Loucy (cell line): ENCODE measurements around the gene HUS1.

Experiments used
- H2AFZ ChIP-seq: fragments of 200-600 bp; sonication (generic); 2 replicates; pipeline ENCODE4 v1.6.0; 2016; ENCODE audit warnings: antibody characterized with exemption, mild to moderate bottlenecking, low read length, moderate library complexity
- H3F3A ChIP-seq: fragments of 200-600 bp; 2 replicates; pipeline ENCODE4 v1.6.0; 2016; ENCODE audit warnings: antibody characterized with exemption, low read depth, mild to moderate bottlenecking
- H3K27me3 ChIP-seq: fragments of 200-600 bp; sonication (generic); 2 replicates; pipeline ENCODE4 v1.6.1; 2014; ENCODE audit warnings: low read length, mild to moderate bottlenecking; ENCODE audit not compliant: insufficient read depth, poor library complexity, severe bottlenecking
- H3K36me3 ChIP-seq: fragments of 200-600 bp; sonication (generic); 2 replicates; pipeline ENCODE4 v1.6.1; 2016; ENCODE audit warnings: low read length; ENCODE audit not compliant: insufficient read depth
- H3K4me1 ChIP-seq: fragments of 200-600 bp; sonication (generic); 2 replicates; pipeline ENCODE4 v1.5.1; 2014; ENCODE audit warnings: low read length, mild to moderate bottlenecking; ENCODE audit not compliant: insufficient read depth, poor library complexity, severe bottlenecking
- H3K4me2 ChIP-seq: fragments of 200-600 bp; sonication (generic); 2 replicates; pipeline ENCODE4 v1.6.0; 2014; ENCODE audit warnings: antibody characterized with exemption, low read length, low read depth, mild to moderate bottlenecking; ENCODE audit not compliant: poor library complexity, severe bottlenecking
- H3K4me3 ChIP-seq: fragments of 200-600 bp; sonication (generic); 2 replicates; pipeline ENCODE4 v1.5.1; 2014; ENCODE audit warnings: low read length, mild to moderate bottlenecking, mixed read lengths; ENCODE audit not compliant: poor library complexity, severe bottlenecking
- H3K79me2 ChIP-seq: fragments of 200-600 bp; sonication (generic); 2 replicates; pipeline ENCODE4 v1.6.1; 2014; ENCODE audit warnings: low read length; ENCODE audit not compliant: insufficient read depth
- H3K9ac ChIP-seq: fragments of 200-600 bp; sonication (generic); 2 replicates; pipeline ENCODE4 v1.6.0; 2014; ENCODE audit warnings: mild to moderate bottlenecking, low read depth, low read length, moderate library complexity; ENCODE audit not compliant: poor library complexity, severe bottlenecking
- H3K9me2 ChIP-seq: fragments of 200-600 bp; sonication (generic); replicated peaks from 2 replicates; pipeline ENCODE4 v1.6.1; 2016; ENCODE audit warnings: low read depth, low read length, mixed read lengths
- H3K9me3 ChIP-seq: fragments of 200-600 bp; sonication (generic); 2 replicates; pipeline ENCODE4 v1.6.1; 2014; ENCODE audit warnings: mild to moderate bottlenecking, antibody characterized with exemption, low read length, low read depth; ENCODE audit not compliant: insufficient read depth
- H4K20me1 ChIP-seq: fragments of 200-600 bp; sonication (generic); 2 replicates; pipeline ENCODE4 v1.6.0; 2014; ENCODE audit warnings: antibody characterized with exemption, low read length, mild to moderate bottlenecking; ENCODE audit not compliant: insufficient read depth, poor library complexity, severe bottlenecking
- EZH2phosphoT487 ChIP-seq: fragments of 200-600 bp; IDR thresholded peaks from 2 replicates; pipeline ENCODE4 v1.6.1; 2018; ENCODE audit warnings: antibody characterized with exemption, mild to moderate bottlenecking, moderate library complexity, borderline replicate concordance
- TF ChIP-seq, protein P1 (sequence below): fragments of 200-600 bp; sonication (generic); conservative IDR thresholded peaks from 2 replicates; pipeline ENCODE4 v1.5.1; 2014; ENCODE audit warnings: mild to moderate bottlenecking, antibody characterized with exemption, low read length

Gene HUS1

GRCh38 chr7:47999413-47999812, 20.0 kb upstream of the HUS1 start:
- no peak for TF ChIP-seq EZH2phosphoT487
- TF ChIP-seq, protein P1, sequence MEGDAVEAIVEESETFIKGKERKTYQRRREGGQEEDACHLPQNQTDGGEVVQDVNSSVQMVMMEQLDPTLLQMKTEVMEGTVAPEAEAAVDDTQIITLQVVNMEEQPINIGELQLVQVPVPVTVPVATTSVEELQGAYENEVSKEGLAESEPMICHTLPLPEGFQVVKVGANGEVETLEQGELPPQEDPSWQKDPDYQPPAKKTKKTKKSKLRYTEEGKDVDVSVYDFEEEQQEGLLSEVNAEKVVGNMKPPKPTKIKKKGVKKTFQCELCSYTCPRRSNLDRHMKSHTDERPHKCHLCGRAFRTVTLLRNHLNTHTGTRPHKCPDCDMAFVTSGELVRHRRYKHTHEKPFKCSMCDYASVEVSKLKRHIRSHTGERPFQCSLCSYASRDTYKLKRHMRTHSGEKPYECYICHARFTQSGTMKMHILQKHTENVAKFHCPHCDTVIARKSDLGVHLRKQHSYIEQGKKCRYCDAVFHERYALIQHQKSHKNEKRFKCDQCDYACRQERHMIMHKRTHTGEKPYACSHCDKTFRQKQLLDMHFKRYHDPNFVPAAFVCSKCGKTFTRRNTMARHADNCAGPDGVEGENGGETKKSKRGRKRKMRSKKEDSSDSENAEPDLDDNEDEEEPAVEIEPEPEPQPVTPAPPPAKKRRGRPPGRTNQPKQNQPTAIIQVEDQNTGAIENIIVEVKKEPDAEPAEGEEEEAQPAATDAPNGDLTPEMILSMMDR = no peak
- no peaks in the 10 kb centered on the region for H3K4me1 ChIP-seq
- H3K36me3 ChIP-seq = no peaks in the 10 kb centered on the region
- H3K9ac ChIP-seq = no peak overlapping the region
- no peaks in the 10 kb centered on the region for H3K27me3 ChIP-seq
- H3F3A ChIP-seq = no peaks in the 10 kb centered on the region
- no peaks in the 10 kb centered on the region for H4K20me1 ChIP-seq
- no peaks in the 10 kb centered on the region for H3K9me3 ChIP-seq
- no peak overlapping the region for H3K4me2 ChIP-seq
- H3K79me2 ChIP-seq = no peaks in the 10 kb centered on the region
- no peak overlapping the region for H3K4me3 ChIP-seq
- H3K9me2 ChIP-seq = no peaks in the 10 kb centered on the region
- H2AFZ ChIP-seq = no peak overlapping the region

DNA sequence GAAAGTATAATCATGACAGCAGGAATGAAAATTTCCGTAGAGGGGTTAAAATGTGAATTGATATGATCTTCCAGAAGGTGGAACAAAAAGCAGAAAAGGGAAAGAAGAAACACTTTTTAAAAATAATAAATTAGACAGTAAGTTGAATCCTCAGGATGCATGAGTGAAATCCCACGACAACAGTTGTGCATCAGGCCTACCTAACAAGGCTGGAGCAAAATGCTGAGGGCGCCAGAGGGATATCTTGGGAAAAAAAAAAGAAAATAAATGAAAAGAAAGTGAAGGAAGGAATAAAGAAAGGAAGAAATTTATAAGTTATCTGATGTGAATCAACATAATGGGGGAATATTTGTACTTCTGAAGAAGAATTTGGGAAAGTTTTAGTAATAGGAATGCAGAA, 13.0 kb upstream of the HUS1 start:
- Histone ChIP-seq H3K9me2 (no peaks in the 10 kb centered on the region), H3K4me1 (no peaks in the 10 kb centered on the region), H3K4me3 (no peak overlapping the region), H3K4me2 (no peak overlapping the region), H3K36me3 (no peaks in the 10 kb centered on the region), H3K79me2 (no peaks in the 10 kb centered on the region), H3K27me3 (no peaks in the 10 kb centered on the region), H3K9ac (no peak overlapping the region), H3K9me3 (no peaks in the 10 kb centered on the region), H2AFZ (no peak overlapping the region), H3F3A (no peaks in the 10 kb centered on the region), H4K20me1 (no peaks in the 10 kb centered on the region)
- no peak for TF ChIP-seq EZH2phosphoT487
- TF ChIP-seq, protein P1 = no peak

DNA sequence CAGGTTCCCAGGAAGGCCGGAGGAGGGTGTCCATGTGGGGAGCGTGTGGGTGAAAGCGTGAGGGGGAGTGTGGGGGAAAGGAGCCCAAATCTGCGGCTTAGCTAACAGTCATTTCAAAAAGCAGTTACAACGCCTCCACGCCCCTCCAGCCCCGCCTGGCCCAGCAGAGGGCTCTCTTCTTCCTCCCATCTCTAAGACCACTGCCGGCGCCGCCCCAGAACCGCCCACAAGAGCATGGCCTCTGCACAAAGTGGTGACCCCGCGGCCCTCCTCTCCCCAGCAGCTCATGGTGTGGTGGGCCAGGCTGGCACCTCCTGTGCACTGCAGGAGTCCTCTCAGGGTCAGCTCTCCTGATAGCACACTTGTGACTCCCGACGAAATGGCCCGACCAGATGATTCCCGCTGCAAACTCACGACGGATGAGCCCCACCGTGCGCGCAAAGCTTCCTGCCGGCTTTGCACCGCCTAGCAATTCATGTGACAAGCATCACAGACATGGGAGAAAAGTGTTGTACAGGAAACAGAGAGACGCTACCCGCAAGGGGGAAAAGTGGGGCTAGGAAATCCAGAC, 12.4 kb upstream of the HUS1 start:
- Histone ChIP-seq H3K4me3 (no peak overlapping the region), H3K4me1 (no peaks in the 10 kb centered on the region), H3K27me3 (no peaks in the 10 kb centered on the region), H4K20me1 (no peaks in the 10 kb centered on the region), H3K4me2 (no peak overlapping the region), H3K9me3 (no peaks in the 10 kb centered on the region), H3K9ac (no peak overlapping the region), H3K79me2 (no peaks in the 10 kb centered on the region), H3K36me3 (no peaks in the 10 kb centered on the region), H3F3A (no peaks in the 10 kb centered on the region), H2AFZ (no peak overlapping the region), H3K9me2 (no peaks in the 10 kb centered on the region)
- TF ChIP-seq, protein P1 = no peak
- TF ChIP-seq EZH2phosphoT487 = no peak
